Measurements from ENCODE around the gene NSUN2. TPM values are rescaled to one million over a fixed set of nuclear protein-coding genes. Genes with fewer than 3 reads are reported as not detected.

The NSUN2 gene
- polyA plus RNA-seq, 1 experiment: 31.2 TPM

GRCh38 chr5:6567835-6568234 lies 65.0 kb downstream of the NSUN2 start:
- H3K27me3 ChIP-seq (ENCODE audit: control insufficient read depth, insufficient read depth, low read length): peaks cover 2% of the 10 kb centered on the region; the same call in 1 of the 2 replicates
- H3K36me3 ChIP-seq (ENCODE audit: control insufficient read depth, insufficient read depth, low read length): no peaks in the 10 kb centered on the region
- ChIA-PET CTCF (no interaction called here), POLR2A (no interaction called here)
- H3K4me3 ChIP-seq (ENCODE audit: low read depth, low read length): no peak overlapping the region
- no peak for TF ChIP-seq CTCF (IDR thresholded peaks at IDR 0.05; ENCODE audit: insufficient read depth, low read depth, low read length)
- no peak for DNase-seq (ENCODE audit: low read depth)

- Histone ChIP-seq H3K4me3 (ENCODE audit: low read depth, low read length) (no peak overlapping the region), H3K36me3 (ENCODE audit: control insufficient read depth, insufficient read depth, low read length) (no peaks in the 10 kb centered on the region), H3K27me3 (ENCODE audit: control insufficient read depth, insufficient read depth, low read length) (peaks cover 2% of the 10 kb centered on the region; the same call in 1 of the 2 replicates)
- ChIA-PET CTCF (no interaction called here), POLR2A (no interaction called here)
- no peak for TF ChIP-seq CTCF (IDR thresholded peaks at IDR 0.05; ENCODE audit: insufficient read depth, low read depth, low read length)
- DNase-seq (ENCODE audit: low read depth): no peak
These were observed 65.8 kb downstream of the NSUN2 start for GRCh38 chr5:6567068-6567467.

- H3K36me3 ChIP-seq (ENCODE audit: control insufficient read depth, insufficient read depth, low read length): no peaks in the 10 kb centered on the region
- TF ChIP-seq CTCF (IDR thresholded peaks at IDR 0.05; ENCODE audit: insufficient read depth, low read depth, low read length): no peak
- no peak for DNase-seq (ENCODE audit: low read depth)
- no peaks in the 10 kb centered on the region for H3K27me3 ChIP-seq (ENCODE audit: control insufficient read depth, insufficient read depth, low read length)
- H3K4me3 ChIP-seq (ENCODE audit: low read depth, low read length): no peak overlapping the region
- CTCF ChIA-PET: no interaction called here
- POLR2A ChIA-PET: no interaction called here
These were observed 67.4 kb downstream of the NSUN2 start for GRCh38 chr5:6565492-6565891.

GRCh38 chr5:6557807-6558575 lies 74.9 kb downstream of the NSUN2 start:
- TF ChIP-seq CTCF (IDR thresholded peaks at IDR 0.05; ENCODE audit: insufficient read depth, low read depth, low read length): no peak
- ChIA-PET CTCF (interaction anchor here (0.7 kb wide), 1 partner anchor 11 kb away, joined by 5 read pairs; no protein-coding TSS in a partner anchor), POLR2A (no interaction called here)
- H3K36me3 ChIP-seq (ENCODE audit: control insufficient read depth, insufficient read depth, low read length): no peaks in the 10 kb centered on the region
- no peak for DNase-seq (ENCODE audit: low read depth)
- no peak overlapping the region for H3K4me3 ChIP-seq (ENCODE audit: low read depth, low read length)
- H3K27me3 ChIP-seq (ENCODE audit: control insufficient read depth, insufficient read depth, low read length): no peaks in the 10 kb centered on the region

GRCh38 chr5:6556802-6557102 lies 76.1 kb downstream of the NSUN2 start:
- Histone ChIP-seq H3K4me3 (ENCODE audit: low read depth, low read length) (no peak overlapping the region), H3K27me3 (ENCODE audit: control insufficient read depth, insufficient read depth, low read length) (no peaks in the 10 kb centered on the region), H3K36me3 (ENCODE audit: control insufficient read depth, insufficient read depth, low read length) (no peaks in the 10 kb centered on the region)
- ChIA-PET POLR2A (no interaction called here), CTCF (no interaction called here)
- no peak for DNase-seq (ENCODE audit: low read depth)
- TF ChIP-seq CTCF (IDR thresholded peaks at IDR 0.05; ENCODE audit: insufficient read depth, low read depth, low read length): no peak

Measured in BJ (cell line).